Activated naive CD8-positive, alpha-beta T cell treated with anti-CD3 and anti-CD28 coated beads, Interleukin-2, amount 50 U/mL, for 16 hours (primary cell): ENCODE measurements around the gene ZG16.
"Not testable (repeated sequence)": the region's sequence is repeated elsewhere in the genome, so short reads cannot be mapped to it uniquely, and the experiment has no call there.

Source experiments
- DNase-seq: peaks from one replicate; pipeline ENCODE4 v3.0.0-alpha.2; 2020; ENCODE audit warnings: low read depth, low spot score

ZG16 gene

GRCh38 chr16:29784901-29785500, 6.9 kb downstream of the ZG16 start:
- DNase-seq: peak; percentile 43

- not testable (repeated sequence) for DNase-seq
Measured at GRCh38 chr16:29787155-29787554, 9.1 kb downstream of the ZG16 start.

DNA sequence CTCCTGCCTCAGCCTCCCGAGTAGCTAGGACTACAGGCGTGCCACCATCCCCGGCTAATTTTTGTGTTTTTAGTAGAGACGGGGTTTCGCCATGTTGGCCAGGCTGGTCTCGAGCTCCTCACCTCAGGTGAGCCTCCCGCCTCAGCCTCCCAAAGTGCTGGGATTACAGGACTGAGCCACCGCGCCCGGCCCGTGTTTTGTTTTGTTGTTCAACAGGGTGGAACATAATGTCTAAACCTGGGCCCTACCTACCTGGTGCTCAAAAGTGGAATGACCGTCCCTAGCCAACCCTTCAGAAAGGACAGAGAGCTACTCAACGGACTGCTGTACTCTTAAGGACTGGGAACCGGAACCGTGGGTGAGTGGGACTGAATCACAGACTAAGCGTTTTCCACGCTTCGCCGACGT, 11.7 kb downstream of the ZG16 start:
- no peak for DNase-seq

GRCh38 chr16:29790183-29790948, 12.3 kb downstream of the ZG16 start, which contains the start of gene KIF22:
Gene KIF22, plus strand, starts transcription at chr16:29790751. Its CDS starts 9 bp downstream, at chr16:29790760.
- peak; percentile 100 for DNase-seq

- no peak for DNase-seq
Measured at GRCh38 chr16:29790949-29791844, 13.1 kb downstream of the ZG16 start.

DNA sequence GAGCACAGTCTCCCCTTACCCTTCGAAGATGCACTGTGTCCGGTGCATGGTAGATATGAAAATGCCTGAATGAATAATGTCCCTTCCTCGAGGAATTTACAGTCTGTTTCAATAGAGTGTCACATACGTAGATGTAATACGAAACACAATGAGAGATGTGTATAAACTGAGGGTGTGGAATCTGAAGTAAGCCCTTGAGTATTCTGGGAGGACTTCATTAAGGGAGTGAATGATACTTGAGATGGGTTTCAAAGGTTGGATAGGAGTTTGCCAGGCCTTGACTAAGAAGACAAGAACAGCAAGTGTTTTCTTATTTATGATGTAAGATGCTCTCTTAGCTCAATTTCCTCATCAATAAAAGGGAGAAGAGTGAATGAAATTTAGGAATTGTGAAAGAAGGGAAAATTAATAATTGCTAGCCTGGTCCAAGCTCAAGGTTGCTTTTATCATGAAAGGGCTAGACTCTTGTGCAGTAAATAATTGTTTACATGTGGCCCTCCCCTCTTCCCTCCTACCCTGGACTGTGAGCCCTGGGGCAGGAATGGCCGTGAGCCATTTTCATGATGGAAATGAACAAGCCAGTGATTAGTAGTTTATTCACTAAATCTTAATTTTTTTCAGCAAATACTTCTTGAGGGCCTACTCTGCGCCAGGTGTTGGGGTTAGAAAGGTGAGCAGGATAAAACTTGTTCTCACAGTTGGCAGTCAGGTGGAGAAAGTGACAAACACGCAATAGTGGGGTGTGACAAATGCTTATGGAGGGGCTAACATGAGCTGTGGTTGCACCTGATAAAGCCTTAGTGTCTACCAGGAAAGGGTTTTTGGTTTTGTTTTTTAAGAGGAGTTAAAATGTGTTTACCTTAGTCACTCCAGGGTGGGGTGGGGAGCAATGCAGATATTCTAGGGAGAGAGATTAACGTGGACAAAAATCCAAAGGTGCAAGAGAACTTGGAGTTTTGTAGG, 14.1 kb downstream of the ZG16 start:
- DNase-seq: no peak

GRCh38 chr16:29793153-29793552, 15.1 kb downstream of the ZG16 start:
- not testable (repeated sequence) for DNase-seq

GRCh38 chr16:29794231-29794710, 16.2 kb downstream of the ZG16 start:
- no peak for DNase-seq

DNA sequence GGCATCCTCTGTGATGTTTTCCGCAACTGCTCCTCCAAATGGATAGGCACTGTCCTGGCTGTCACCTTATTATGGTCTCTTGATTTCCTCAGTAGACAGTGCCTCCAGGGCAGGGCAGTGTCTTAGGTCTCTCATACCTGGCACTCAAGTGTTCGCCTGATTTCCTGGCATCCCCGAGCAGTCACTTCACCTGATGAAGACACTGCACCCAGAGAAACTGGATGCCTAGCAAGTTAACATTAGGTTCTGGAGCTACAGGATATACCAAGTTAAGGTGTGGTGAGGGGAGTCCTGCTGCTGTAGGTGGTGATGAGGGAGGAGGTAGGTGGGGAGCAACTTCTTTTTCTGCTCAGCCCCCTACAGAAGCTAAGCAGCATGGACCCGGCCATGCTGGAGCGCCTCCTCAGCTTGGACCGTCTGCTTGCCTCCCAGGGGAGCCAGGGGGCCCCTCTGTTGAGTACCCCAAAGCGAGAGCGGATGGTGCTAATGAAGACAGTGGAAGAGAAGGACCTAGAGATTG, 24.4 kb downstream of the ZG16 start:
- no peak for DNase-seq

GRCh38 chr16:29804020-29804419, 26.0 kb downstream of the ZG16 start:
- no peak for DNase-seq

GRCh38 chr16:29804455-29805231, 26.6 kb downstream of the ZG16 start:
- DNase-seq: no peak

- peak; percentile 93 for DNase-seq
Measured at GRCh38 chr16:29805232-29806098, 27.4 kb downstream of the ZG16 start.

DNA sequence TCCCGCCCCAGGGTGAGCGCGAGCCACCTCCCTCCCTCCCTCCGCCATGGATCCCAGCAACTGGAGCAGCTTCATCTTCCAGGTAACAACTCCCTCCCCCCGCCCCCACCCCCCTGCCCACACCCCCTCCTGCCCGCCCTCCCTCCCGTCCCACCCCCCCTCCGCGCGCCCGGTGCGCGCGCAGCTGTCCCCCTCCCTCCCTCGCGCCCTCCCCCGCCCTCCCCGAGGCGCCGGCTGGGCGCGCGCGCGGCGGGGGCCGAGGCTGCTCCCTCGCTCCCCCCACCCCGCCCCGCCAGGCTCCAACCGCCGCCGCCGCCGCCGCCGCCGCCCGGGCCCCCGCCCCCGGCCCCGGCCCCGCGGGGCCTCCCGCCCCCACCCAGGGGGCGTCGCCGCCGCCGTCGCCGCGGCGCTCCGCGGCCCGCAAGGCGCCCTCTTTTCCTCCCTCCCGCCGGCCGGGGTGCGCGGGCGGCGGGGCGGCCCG, 28.1 kb downstream of the ZG16 start, which contains the start of gene MAZ:
Gene MAZ (plus strand): TSS at position 431 of the 481 bp plus-strand sequence. CDS start 173 bp downstream, outside the sequence.
- DNase-seq: peak; percentile 55

GRCh38 chr16:29806641-29807425, 28.8 kb downstream of the ZG16 start:
- DNase-seq: no peak

DNA sequence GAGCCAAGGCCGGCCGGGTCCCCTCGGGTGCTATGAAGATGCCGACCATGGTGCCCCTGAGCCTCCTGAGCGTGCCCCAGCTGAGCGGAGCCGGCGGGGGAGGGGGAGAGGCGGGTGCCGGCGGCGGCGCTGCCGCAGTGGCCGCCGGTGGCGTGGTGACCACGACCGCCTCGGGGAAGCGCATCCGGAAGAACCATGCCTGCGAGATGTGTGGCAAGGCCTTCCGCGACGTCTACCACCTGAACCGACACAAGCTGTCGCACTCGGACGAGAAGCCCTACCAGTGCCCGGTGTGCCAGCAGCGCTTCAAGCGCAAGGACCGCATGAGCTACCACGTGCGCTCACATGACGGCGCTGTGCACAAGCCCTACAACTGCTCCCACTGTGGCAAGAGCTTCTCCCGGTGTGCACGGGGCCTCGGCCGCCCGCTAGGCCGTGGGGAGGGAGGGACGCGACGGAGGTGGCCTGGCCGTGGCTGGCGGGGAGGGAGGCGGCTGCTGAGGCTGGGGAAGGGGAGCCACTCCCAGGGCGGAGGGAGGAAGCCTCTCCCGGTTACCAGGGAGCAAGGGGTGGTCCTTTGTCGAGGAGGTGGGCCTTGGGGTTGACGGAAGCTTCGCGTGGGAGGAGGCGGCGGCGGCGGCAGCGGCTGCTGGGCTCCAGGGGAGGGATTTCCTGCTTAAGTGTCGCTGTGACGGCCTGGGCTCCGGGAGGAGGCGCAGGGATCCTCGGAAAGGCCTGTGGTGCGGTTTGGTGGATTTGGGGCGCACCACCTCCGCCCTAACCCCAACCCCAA, 29.6 kb downstream of the ZG16 start:
- peak; percentile 70 for DNase-seq

DNA sequence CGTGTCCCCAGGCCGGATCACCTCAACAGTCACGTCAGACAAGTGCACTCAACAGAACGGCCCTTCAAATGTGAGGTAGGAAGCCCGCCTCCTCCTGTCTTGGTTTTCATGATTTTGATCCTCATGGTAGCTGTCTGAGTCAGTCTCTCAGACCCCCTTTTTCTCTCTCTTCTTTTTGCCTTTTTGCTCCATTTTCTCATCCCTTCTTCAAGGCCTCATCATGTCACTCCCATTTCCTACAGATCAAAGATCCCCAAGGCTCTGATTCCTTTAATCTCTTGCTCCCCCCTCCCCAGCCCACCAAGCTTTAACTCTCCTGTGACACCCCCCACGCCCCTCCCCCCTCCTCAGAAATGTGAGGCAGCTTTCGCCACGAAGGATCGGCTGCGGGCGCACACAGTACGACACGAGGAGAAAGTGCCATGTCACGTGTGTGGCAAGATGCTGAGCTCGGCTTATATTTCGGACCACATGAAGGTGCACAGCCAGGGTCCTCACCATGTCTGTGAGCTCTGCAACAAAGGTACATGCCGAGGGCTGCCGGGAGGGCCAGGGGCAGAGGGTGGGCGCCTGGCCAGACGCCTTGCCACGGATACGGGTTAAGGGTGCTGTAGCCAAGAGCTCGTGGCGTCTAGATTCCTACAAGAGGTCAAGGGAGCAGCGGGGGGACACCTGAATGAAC, 30.3 kb downstream of the ZG16 start:
- no peak for DNase-seq
